ENCODE results near the gene AMPD1. TPM values are rescaled to one million over a fixed set of nuclear protein-coding genes. Genes with fewer than 3 reads are reported as not detected.

The AMPD1 gene
- total and polyA plus RNA-seq, 2 experiments from 2014 or later: 0.27 TPM; not detected in 1

- Histone ChIP-seq H3K27me3 (ENCODE audit: insufficient read depth) (no peaks in the 10 kb centered on the region), H3K79me2 (replicated peaks; ENCODE audit: insufficient read depth) (no peaks in the 10 kb centered on the region), H3K4me1 (ENCODE audit: insufficient read depth) (no peaks in the 10 kb centered on the region), H3K4me2 (no peak overlapping the region), H4K20me1 (replicated peaks; ENCODE audit: insufficient read depth) (no peaks in the 10 kb centered on the region), H2AFZ (no peak overlapping the region), H3K9me2 (ENCODE audit: insufficient read depth) (no peaks in the 10 kb centered on the region), H3K4me3 (no peak overlapping the region), H3F3A (replicated peaks; ENCODE audit: low read depth) (no peaks in the 10 kb centered on the region), H3K36me3 (ENCODE audit: insufficient read depth) (no peaks in the 10 kb centered on the region), H3K27ac (ENCODE audit: low read depth) (no peak overlapping the region)
- H3K9me3 Mint-ChIP-seq: no peaks in the 10 kb centered on the region
- H3K36me3 Mint-ChIP-seq (ENCODE audit: low read depth): no peaks in the 10 kb centered on the region
- ATAC-seq: no peak
- no peak for DNase-seq (ENCODE audit: low spot score)
- H3K4me3 Mint-ChIP-seq: no peak overlapping the region
- peaks cover 3% of the 10 kb centered on the region for H3K27me3 Mint-ChIP-seq (ENCODE audit: insufficient read depth, low read depth, poor library complexity)
- no peak overlapping the region for H3K27ac Mint-ChIP-seq
- TF ChIP-seq EZH2 (IDR thresholded peaks at IDR 0.05; ENCODE audit: low read depth, unreplicated experiment) (no peak), POLR2AphosphoS5 (IDR thresholded peaks at IDR 0.05; ENCODE audit: low read depth) (no peak), STAT1 (IDR thresholded peaks at IDR 0.05; ENCODE audit: unreplicated experiment) (no peak), ZNF462 (CRISPR knock-in tag; IDR thresholded peaks at IDR 0.05) (no peak), ZNF331 (CRISPR knock-in tag; IDR thresholded peaks at IDR 0.05; ENCODE audit: low read depth) (no peak), EZH2phosphoT487 (IDR thresholded peaks at IDR 0.05; ENCODE audit: unreplicated experiment) (no peak), REST (IDR thresholded peaks at IDR 0.05; ENCODE audit: unreplicated experiment) (no peak), NANOG (IDR thresholded peaks at IDR 0.05; ENCODE audit: borderline replicate concordance) (no peak), CREB1 (CRISPR knock-in tag; IDR thresholded peaks at IDR 0.05; ENCODE audit: low read depth) (no peak), JUNB (IDR thresholded peaks at IDR 0.05; ENCODE audit: unreplicated experiment) (no peak), ZNF114 (CRISPR knock-in tag; IDR thresholded peaks at IDR 0.05) (no peak)
- TF ChIP-seq, protein P1, sequence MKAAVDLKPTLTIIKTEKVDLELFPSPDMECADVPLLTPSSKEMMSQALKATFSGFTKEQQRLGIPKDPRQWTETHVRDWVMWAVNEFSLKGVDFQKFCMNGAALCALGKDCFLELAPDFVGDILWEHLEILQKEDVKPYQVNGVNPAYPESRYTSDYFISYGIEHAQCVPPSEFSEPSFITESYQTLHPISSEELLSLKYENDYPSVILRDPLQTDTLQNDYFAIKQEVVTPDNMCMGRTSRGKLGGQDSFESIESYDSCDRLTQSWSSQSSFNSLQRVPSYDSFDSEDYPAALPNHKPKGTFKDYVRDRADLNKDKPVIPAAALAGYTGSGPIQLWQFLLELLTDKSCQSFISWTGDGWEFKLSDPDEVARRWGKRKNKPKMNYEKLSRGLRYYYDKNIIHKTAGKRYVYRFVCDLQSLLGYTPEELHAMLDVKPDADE (IDR thresholded peaks at IDR 0.05): no peak
- TF ChIP-seq, protein P2, sequence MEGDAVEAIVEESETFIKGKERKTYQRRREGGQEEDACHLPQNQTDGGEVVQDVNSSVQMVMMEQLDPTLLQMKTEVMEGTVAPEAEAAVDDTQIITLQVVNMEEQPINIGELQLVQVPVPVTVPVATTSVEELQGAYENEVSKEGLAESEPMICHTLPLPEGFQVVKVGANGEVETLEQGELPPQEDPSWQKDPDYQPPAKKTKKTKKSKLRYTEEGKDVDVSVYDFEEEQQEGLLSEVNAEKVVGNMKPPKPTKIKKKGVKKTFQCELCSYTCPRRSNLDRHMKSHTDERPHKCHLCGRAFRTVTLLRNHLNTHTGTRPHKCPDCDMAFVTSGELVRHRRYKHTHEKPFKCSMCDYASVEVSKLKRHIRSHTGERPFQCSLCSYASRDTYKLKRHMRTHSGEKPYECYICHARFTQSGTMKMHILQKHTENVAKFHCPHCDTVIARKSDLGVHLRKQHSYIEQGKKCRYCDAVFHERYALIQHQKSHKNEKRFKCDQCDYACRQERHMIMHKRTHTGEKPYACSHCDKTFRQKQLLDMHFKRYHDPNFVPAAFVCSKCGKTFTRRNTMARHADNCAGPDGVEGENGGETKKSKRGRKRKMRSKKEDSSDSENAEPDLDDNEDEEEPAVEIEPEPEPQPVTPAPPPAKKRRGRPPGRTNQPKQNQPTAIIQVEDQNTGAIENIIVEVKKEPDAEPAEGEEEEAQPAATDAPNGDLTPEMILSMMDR (conservative IDR thresholded peaks at IDR 0.05; ENCODE audit: low read depth in 2 of 2): no peak
- no peaks in the 10 kb centered on the region for H3K4me1 Mint-ChIP-seq
Observed at GRCh38 chr1:114694540-114695310, 621 bp downstream of the AMPD1 start.
